ENCODE measurements around the gene C5orf15.

GRCh38 chr5:133921979-133922378, 46.4 kb downstream of the C5orf15 start:
- TF ChIP-seq POLR2A (IDR thresholded peaks at IDR 0.05), result no peak
- TF ChIP-seq CTCF (IDR thresholded peaks at IDR 0.05), result no peak
- no peak for TF ChIP-seq POLR2AphosphoS5 (IDR thresholded peaks at IDR 0.05)

Measured in transverse colon (tissue), 4 donors.